Kidney epithelial cell (primary cell): ENCODE data around the gene CCDC136. TPM values are rescaled to one million over a fixed set of nuclear protein-coding genes. Genes with fewer than 3 reads are reported as not detected.
A peak's percentile ranks its signal among the peaks of the same experiment; 100 is the strongest.

Experiments used
- DNase-seq: peaks from one replicate; pipeline ENCODE4 v3.0.0-alpha.2; 2010; ENCODE audit warnings: low read depth
- H3K27me3 ChIP-seq: 2 replicates; pipeline ENCODE4 v1.6.0; 2011; ENCODE audit warnings: low read length; ENCODE audit not compliant: control insufficient read depth, insufficient read depth
- H3K36me3 ChIP-seq: 2 replicates; pipeline ENCODE4 v1.5.1; 2011; ENCODE audit warnings: low read length; ENCODE audit not compliant: control insufficient read depth, insufficient read depth
- H3K4me3 ChIP-seq: 2 replicates; pipeline ENCODE4 v1.5.1; 2011; ENCODE audit warnings: low read depth, mild to moderate bottlenecking, control low read depth, low read length
- total RNA-seq: library from RNA; depleted of rRNA; stranded (reverse); fragments of >200 nt; gene quantifications from 2 replicates; pipeline ENCODE4 v1.2.3, GENCODE V29; 2015
- TF ChIP-seq, protein P1 (sequence below): IDR thresholded peaks from 2 replicates; pipeline ENCODE4 v1.5.1; 2011; ENCODE audit warnings: mild to moderate bottlenecking, moderate library complexity, low read length, control low read depth, inconsistent platforms; ENCODE audit not compliant: insufficient read depth, poor library complexity, severe bottlenecking

CCDC136 gene
- total RNA-seq, 1 donor from 2014 or later = 7.2 TPM

- no peaks in the 10 kb centered on the region for H3K36me3 ChIP-seq
- no peak overlapping the region for H3K4me3 ChIP-seq
- TF ChIP-seq, protein P1, sequence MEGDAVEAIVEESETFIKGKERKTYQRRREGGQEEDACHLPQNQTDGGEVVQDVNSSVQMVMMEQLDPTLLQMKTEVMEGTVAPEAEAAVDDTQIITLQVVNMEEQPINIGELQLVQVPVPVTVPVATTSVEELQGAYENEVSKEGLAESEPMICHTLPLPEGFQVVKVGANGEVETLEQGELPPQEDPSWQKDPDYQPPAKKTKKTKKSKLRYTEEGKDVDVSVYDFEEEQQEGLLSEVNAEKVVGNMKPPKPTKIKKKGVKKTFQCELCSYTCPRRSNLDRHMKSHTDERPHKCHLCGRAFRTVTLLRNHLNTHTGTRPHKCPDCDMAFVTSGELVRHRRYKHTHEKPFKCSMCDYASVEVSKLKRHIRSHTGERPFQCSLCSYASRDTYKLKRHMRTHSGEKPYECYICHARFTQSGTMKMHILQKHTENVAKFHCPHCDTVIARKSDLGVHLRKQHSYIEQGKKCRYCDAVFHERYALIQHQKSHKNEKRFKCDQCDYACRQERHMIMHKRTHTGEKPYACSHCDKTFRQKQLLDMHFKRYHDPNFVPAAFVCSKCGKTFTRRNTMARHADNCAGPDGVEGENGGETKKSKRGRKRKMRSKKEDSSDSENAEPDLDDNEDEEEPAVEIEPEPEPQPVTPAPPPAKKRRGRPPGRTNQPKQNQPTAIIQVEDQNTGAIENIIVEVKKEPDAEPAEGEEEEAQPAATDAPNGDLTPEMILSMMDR = no peak
- DNase-seq = no peak
- H3K27me3 ChIP-seq = no peaks in the 10 kb centered on the region
Measured at GRCh38 chr7:128827971-128828711, 36.4 kb downstream of the CCDC136 start.

DNA sequence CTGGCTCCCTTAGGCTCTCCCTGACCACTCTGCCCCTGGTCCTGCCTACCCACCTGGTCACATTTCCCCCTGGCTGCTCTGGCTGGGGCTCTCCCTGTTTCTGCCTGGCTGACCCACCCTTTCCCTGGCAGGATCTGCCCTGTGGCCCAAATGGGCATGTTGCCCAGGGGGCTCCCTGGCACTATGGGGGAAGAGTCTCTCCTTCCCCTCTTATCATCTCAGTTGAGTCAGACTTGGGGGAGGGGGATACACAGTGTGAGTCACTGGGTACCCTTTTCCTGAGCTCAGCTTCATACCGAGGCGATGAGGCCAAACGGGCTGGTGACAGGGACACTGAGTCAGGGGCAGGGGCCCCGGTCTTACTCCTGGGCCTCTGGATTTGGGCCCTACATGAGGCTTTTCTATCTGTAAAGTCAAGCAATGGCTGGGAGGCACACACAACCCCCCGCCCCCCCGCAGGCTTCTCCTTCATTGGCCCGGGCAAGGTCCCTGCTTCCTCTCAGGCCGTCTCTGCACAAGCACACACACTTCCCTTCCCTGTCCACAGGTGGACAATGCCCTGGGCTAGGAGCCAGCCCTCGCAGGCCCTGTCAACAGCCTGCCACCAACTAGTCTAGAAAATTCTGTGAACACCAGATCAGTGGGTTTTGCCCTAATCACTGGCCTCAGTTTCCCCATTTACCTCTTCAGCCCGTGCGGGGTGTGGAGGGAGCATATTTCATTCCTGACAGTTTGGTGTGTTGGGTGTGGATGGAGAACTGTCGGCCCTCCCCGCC, 37.8 kb downstream of the CCDC136 start:
- Histone ChIP-seq H3K36me3 (no peaks in the 10 kb centered on the region), H3K27me3 (no peaks in the 10 kb centered on the region), H3K4me3 (peak overlapping the region; percentile 24)
- DNase-seq = no peak
- TF ChIP-seq, protein P1 = no peak

- H3K4me3 ChIP-seq = peak within 1 kb of the TSS; percentile 59
- DNase-seq = no peak
- H3K36me3 ChIP-seq = no peaks in the 10 kb centered on the region
- TF ChIP-seq, protein P1 = no peak
- no peaks in the 10 kb centered on the region for H3K27me3 ChIP-seq
Measured at GRCh38 chr7:128830231-128831177, 38.7 kb downstream of the CCDC136 start, which contains the start of gene FLNC. Gene FLNC, plus strand, starts transcription at chr7:128830406. Its CDS starts 232 bp downstream, at chr7:128830638.

GRCh38 chr7:128831178-128831993, 39.6 kb downstream of the CCDC136 start:
- H3K4me3 ChIP-seq = peak overlapping the region; percentile 59

More at GRCh38 chr7:128831178-128831993, 39.6 kb downstream of the CCDC136 start:
- Histone ChIP-seq H3K36me3 (no peaks in the 10 kb centered on the region), H3K27me3 (no peaks in the 10 kb centered on the region)
- TF ChIP-seq, protein P1 = no peak
- DNase-seq = no peak
